Measurements from ENCODE around the gene IL6ST. TPM values are rescaled to one million over a fixed set of nuclear protein-coding genes. Genes with fewer than 3 reads are reported as not detected.

Gene IL6ST
- total RNA-seq, 1 donor from 2014 or later: 74.7 TPM

GRCh38 chr5:55907927-55908326, 86.8 kb downstream of the IL6ST start:
- no peaks in the 10 kb centered on the region for H3K4me1 Mint-ChIP-seq (ENCODE audit: unreplicated experiment)

GRCh38 chr5:55905251-55905650, 89.5 kb downstream of the IL6ST start:
- no peaks in the 10 kb centered on the region for H3K9me3 Mint-ChIP-seq
- no peak overlapping the region for H3K27ac Mint-ChIP-seq
- DNase-seq (ENCODE audit: extremely low spot score, unreplicated experiment): no peak
- H3K4me1 Mint-ChIP-seq (ENCODE audit: unreplicated experiment): no peaks in the 10 kb centered on the region
- TF ChIP-seq CTCF (conservative IDR thresholded peaks at IDR 0.05): no peak
- no peaks in the 10 kb centered on the region for H3K36me3 Mint-ChIP-seq
- no peak overlapping the region for H3K4me3 Mint-ChIP-seq
- peaks cover 3% of the 10 kb centered on the region for H3K27me3 Mint-ChIP-seq

More at GRCh38 chr5:55907927-55908326, 86.8 kb downstream of the IL6ST start:
- H3K36me3 Mint-ChIP-seq: no peaks in the 10 kb centered on the region
- H3K4me3 Mint-ChIP-seq: no peak overlapping the region
- no peak for TF ChIP-seq CTCF (conservative IDR thresholded peaks at IDR 0.05)
- H3K9me3 Mint-ChIP-seq: no peaks in the 10 kb centered on the region
- H3K27me3 Mint-ChIP-seq: no peaks in the 10 kb centered on the region
- H3K27ac Mint-ChIP-seq: no peak overlapping the region
- no peak for DNase-seq (ENCODE audit: extremely low spot score, unreplicated experiment)

- Mint-ChIP-seq H3K9me3 (no peaks in the 10 kb centered on the region), H3K36me3 (no peaks in the 10 kb centered on the region), H3K27me3 (peaks cover 3% of the 10 kb centered on the region), H3K27ac (no peak overlapping the region), H3K4me3 (no peak overlapping the region), H3K4me1 (ENCODE audit: unreplicated experiment) (no peaks in the 10 kb centered on the region)
- no peak for TF ChIP-seq CTCF (conservative IDR thresholded peaks at IDR 0.05)
- no peak for DNase-seq (ENCODE audit: extremely low spot score, unreplicated experiment)
Measured at GRCh38 chr5:55904152-55904551, 90.6 kb downstream of the IL6ST start.

- peaks cover 3% of the 10 kb centered on the region for H3K27me3 Mint-ChIP-seq
- DNase-seq (ENCODE audit: extremely low spot score, unreplicated experiment): no peak
- no peak overlapping the region for H3K4me3 Mint-ChIP-seq
- TF ChIP-seq CTCF (conservative IDR thresholded peaks at IDR 0.05): no peak
- no peak overlapping the region for H3K27ac Mint-ChIP-seq
- no peaks in the 10 kb centered on the region for H3K9me3 Mint-ChIP-seq
- no peaks in the 10 kb centered on the region for H3K4me1 Mint-ChIP-seq (ENCODE audit: unreplicated experiment)
- H3K36me3 Mint-ChIP-seq: no peaks in the 10 kb centered on the region
Measured at GRCh38 chr5:55903121-55903701, 91.6 kb downstream of the IL6ST start.

- Mint-ChIP-seq H3K4me1 (ENCODE audit: unreplicated experiment) (peaks cover 2% of the 10 kb centered on the region), H3K27ac (no peak overlapping the region)
- DNase-seq (ENCODE audit: extremely low spot score, unreplicated experiment): no peak
Measured at GRCh38 chr5:55902696-55903095, 92.1 kb downstream of the IL6ST start.

More at GRCh38 chr5:55902696-55903095, 92.1 kb downstream of the IL6ST start:
- H3K9me3 Mint-ChIP-seq: no peaks in the 10 kb centered on the region
- H3K27me3 Mint-ChIP-seq: peaks cover 3% of the 10 kb centered on the region
- no peak overlapping the region for H3K4me3 Mint-ChIP-seq
- no peaks in the 10 kb centered on the region for H3K36me3 Mint-ChIP-seq
- TF ChIP-seq CTCF (conservative IDR thresholded peaks at IDR 0.05): no peak

Measured in type B pancreatic cell (in vitro differentiated cells).